Mesothelial cell of epicardium (in vitro differentiated cells): ENCODE data around the gene RNF25. TPM values are rescaled to one million over a fixed set of nuclear protein-coding genes. Genes with fewer than 3 reads are reported as not detected.
"Not testable (repeated sequence)": the region's sequence is repeated elsewhere in the genome, so short reads cannot be mapped to it uniquely, and the experiment has no call there.

ENCODE experiments used
- DNase-seq, 2 experiments: peaks; one replicate each; pipeline ENCODE4 v3.0.0; 2021; ENCODE audit warnings: low spot score in 2 of 2; ENCODE audit not compliant: unreplicated experiment in 2 of 2
- H3K27ac Mint-ChIP-seq: 2 replicates; pipeline ENCODE4 v1.8.0; 2021; ENCODE audit warnings: mixed read lengths
- H3K27me3 Mint-ChIP-seq: 2 replicates; pipeline ENCODE4 v1.8.0; 2021; ENCODE audit warnings: low read depth, mixed read lengths
- H3K36me3 Mint-ChIP-seq: 2 replicates; pipeline ENCODE4 v1.8.0; 2021; ENCODE audit warnings: mixed read lengths
- H3K4me1 Mint-ChIP-seq: 2 replicates; pipeline ENCODE4 v1.8.0; 2021; ENCODE audit warnings: mixed read lengths
- H3K4me3 Mint-ChIP-seq: 2 replicates; pipeline ENCODE4 v1.8.0; 2021; ENCODE audit warnings: mild to moderate bottlenecking, moderate library complexity, mixed read lengths
- H3K9me3 Mint-ChIP-seq: 2 replicates; pipeline ENCODE4 v1.8.0; 2021; ENCODE audit warnings: mixed read lengths
- CTCF ChIP-seq: fragments of 200-600 bp; sonication (generic); IDR thresholded peaks from one replicate; pipeline ENCODE4 v1.5.0; 2021; ENCODE audit warnings: antibody characterized with exemption; ENCODE audit not compliant: unreplicated experiment
- total RNA-seq: library from RNA; stranded (reverse); gene quantifications from 3 replicates; pipeline ENCODE4 v1.2.1, GENCODE V29; 2021

Gene RNF25
- total RNA-seq, 1 donor from 2014 or later = 21.8 TPM

- no peak overlapping the region for H3K27ac Mint-ChIP-seq
- no peaks in the 10 kb centered on the region for H3K9me3 Mint-ChIP-seq
- no peak overlapping the region for H3K4me3 Mint-ChIP-seq
- TF ChIP-seq CTCF = no peak
- no peaks in the 10 kb centered on the region for H3K27me3 Mint-ChIP-seq
- no peak for DNase-seq
- peaks cover 32% of the 10 kb centered on the region for H3K36me3 Mint-ChIP-seq
- no peaks in the 10 kb centered on the region for H3K4me1 Mint-ChIP-seq
These were observed 22.8 kb upstream of the RNF25 start for GRCh38 chr2:218694405-218695145.

- Mint-ChIP-seq H3K4me1 (no peaks in the 10 kb centered on the region), H3K27ac (no peak overlapping the region), H3K27me3 (no peaks in the 10 kb centered on the region), H3K9me3 (no peaks in the 10 kb centered on the region), H3K4me3 (no peak overlapping the region), H3K36me3 (peaks cover 33% of the 10 kb centered on the region)
- no peak for DNase-seq
- no peak for TF ChIP-seq CTCF
These were observed 19.4 kb upstream of the RNF25 start for GRCh38 chr2:218691234-218691633.

- H3K27ac Mint-ChIP-seq, H3K9me3 Mint-ChIP-seq, H3K4me3 Mint-ChIP-seq, DNase-seq, H3K27me3 Mint-ChIP-seq, H3K4me1 Mint-ChIP-seq: not testable (repeated sequence)
- peak; percentile 38 for TF ChIP-seq CTCF
- peaks cover 23% of the 10 kb centered on the region for H3K36me3 Mint-ChIP-seq
These were observed 15.7 kb upstream of the RNF25 start for GRCh38 chr2:218687400-218688060.

GRCh38 chr2:218680061-218680460 lies 8.3 kb upstream of the RNF25 start:
- Mint-ChIP-seq H3K36me3 (peaks cover 32% of the 10 kb centered on the region), H3K9me3 (no peaks in the 10 kb centered on the region), H3K27me3 (no peaks in the 10 kb centered on the region), H3K4me3 (no peak overlapping the region), H3K4me1 (no peaks in the 10 kb centered on the region), H3K27ac (no peak overlapping the region)
- TF ChIP-seq CTCF = no peak
- DNase-seq = no peak

GRCh38 chr2:218679119-218679518 lies 7.3 kb upstream of the RNF25 start:
- TF ChIP-seq CTCF = no peak
- Mint-ChIP-seq H3K9me3 (no peaks in the 10 kb centered on the region), H3K36me3 (peaks cover 30% of the 10 kb centered on the region), H3K27me3 (no peaks in the 10 kb centered on the region), H3K4me3 (no peak overlapping the region), H3K27ac (no peak overlapping the region), H3K4me1 (no peaks in the 10 kb centered on the region)
- no peak for DNase-seq
